ENCODE measurements around the gene ARSG.

Gene ARSG

DNA sequence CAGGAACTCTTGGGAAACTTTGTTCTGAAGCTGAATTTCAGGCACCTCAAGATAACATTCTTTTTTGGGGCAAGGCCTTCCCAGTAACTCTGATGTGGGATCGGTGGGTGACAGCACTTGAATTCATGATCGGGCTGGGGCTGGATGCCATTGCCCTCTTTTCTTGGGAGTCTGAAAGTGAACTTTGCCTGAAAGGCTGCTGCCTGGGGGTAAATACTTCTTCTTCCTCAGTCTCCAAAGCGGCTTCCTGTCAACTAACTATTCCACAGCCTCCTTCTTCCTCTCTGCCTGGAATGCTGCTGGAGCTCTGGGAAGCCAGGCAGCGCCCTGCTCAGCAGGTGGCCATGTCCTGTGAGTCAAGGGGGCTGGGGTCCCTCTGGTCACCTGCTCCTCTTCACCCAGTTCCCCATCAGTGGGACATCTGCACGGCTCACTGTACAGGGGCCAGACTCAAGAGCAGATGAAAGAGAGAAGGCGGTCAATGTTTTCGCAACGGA is 86.5 kb downstream of the ARSG start:
- H3K4me3 ChIP-seq (ENCODE audit: low read depth in 1 of 2, low read length in 1 of 2): peak overlapping the region; percentile 24 to 47
- TF ChIP-seq, protein P1, sequence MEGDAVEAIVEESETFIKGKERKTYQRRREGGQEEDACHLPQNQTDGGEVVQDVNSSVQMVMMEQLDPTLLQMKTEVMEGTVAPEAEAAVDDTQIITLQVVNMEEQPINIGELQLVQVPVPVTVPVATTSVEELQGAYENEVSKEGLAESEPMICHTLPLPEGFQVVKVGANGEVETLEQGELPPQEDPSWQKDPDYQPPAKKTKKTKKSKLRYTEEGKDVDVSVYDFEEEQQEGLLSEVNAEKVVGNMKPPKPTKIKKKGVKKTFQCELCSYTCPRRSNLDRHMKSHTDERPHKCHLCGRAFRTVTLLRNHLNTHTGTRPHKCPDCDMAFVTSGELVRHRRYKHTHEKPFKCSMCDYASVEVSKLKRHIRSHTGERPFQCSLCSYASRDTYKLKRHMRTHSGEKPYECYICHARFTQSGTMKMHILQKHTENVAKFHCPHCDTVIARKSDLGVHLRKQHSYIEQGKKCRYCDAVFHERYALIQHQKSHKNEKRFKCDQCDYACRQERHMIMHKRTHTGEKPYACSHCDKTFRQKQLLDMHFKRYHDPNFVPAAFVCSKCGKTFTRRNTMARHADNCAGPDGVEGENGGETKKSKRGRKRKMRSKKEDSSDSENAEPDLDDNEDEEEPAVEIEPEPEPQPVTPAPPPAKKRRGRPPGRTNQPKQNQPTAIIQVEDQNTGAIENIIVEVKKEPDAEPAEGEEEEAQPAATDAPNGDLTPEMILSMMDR (IDR thresholded peaks at IDR 0.05): no peak
- H3K36me3 ChIP-seq: peaks cover 7% of the 10 kb centered on the region
- no peaks in the 10 kb centered on the region for H3K27me3 ChIP-seq
- H3K27ac ChIP-seq: peak overlapping the region; percentile 92
- no peaks in the 10 kb centered on the region for H3K9me3 ChIP-seq
- H3K4me1 ChIP-seq (ENCODE audit: control insufficient read depth in 1 of 2, insufficient read depth in 1 of 2, low read depth in 1 of 2, low read length in 1 of 2): peaks cover 38% of the 10 kb centered on the region in 2 experiments

DNA sequence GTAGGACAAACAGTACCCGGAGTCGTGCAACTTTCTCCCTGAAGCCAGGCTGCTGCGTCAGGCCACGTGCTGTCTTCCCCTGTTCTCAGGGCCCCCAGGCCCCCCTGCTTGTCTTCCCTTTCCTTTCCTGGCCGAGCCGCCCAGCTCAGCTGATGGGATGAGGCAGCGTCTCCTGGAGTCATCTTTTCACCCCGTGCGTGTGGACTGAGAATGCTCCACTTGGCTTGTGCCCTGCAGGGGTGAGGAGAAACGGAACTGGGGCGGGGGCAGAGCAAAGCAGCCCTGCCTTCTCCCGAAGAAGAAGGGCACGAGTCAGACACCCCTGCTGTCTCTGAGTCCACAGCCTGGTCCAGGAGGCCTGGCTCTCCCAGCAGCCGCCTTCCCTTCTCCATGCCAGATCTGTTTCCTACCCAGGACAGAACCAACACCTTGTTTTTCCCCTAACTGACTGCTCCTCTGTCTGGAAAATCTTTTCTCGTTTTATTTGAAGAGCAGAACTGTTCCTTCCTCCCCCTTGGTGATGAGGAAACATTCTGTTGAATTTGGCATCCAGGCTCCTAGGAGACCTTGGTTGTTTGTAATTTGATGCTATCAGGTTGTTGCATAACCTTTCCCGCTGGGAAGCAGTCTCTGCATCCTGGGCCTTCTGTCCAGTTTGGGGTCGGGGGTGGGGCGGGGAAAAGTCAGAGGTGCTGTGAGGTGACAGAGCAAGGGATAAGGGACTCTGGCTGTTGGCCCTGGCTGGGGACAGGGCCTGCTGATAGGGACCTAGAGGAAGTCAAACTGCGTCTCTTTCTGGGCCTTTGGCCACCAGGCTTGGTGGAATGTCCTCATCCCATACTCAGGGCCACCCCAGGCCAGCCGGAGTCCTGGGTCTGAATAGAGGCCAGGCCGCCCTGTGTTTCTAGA is 87.2 kb downstream of the ARSG start:
- H3K27me3 ChIP-seq: no peaks in the 10 kb centered on the region
- H3K36me3 ChIP-seq: peaks cover 7% of the 10 kb centered on the region
- H3K9me3 ChIP-seq: no peaks in the 10 kb centered on the region
- TF ChIP-seq, protein P1 (IDR thresholded peaks at IDR 0.05): no peak
- H3K4me1 ChIP-seq (ENCODE audit: control insufficient read depth in 1 of 2, insufficient read depth in 1 of 2, low read depth in 1 of 2, low read length in 1 of 2): peaks cover 45% of the 10 kb centered on the region in 2 experiments
- peak overlapping the region; percentile 24 to 47 for H3K4me3 ChIP-seq (ENCODE audit: low read depth in 1 of 2, low read length in 1 of 2)
- peak overlapping the region; percentile 92 for H3K27ac ChIP-seq

DNA sequence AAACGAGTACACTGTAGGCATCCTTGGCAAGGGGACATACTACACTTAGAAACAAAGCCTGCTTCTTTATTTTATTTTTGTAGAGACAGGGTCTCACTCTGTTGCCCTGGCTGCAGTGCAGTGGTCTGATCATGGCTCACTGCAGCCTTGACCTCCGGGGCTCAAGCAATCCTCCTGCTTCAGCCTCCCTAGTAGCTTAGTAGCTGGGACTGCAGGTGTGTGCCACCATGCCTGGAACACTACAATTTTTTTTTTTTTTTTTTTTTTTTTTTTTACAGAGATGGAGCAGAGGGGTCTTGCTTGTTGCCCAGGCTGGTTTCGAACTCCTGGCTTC is 87.8 kb downstream of the ARSG start:
- Histone ChIP-seq H3K4me3 (ENCODE audit: low read depth in 1 of 2, low read length in 1 of 2) (no peak overlapping the region), H3K36me3 (peaks cover 7% of the 10 kb centered on the region), H3K4me1 (ENCODE audit: control insufficient read depth in 1 of 2, insufficient read depth in 1 of 2, low read depth in 1 of 2, low read length in 1 of 2) (peaks cover 51% of the 10 kb centered on the region in 2 experiments), H3K9me3 (no peaks in the 10 kb centered on the region), H3K27me3 (no peaks in the 10 kb centered on the region), H3K27ac (peak overlapping the region; percentile 92)
- TF ChIP-seq, protein P1 (IDR thresholded peaks at IDR 0.05): no peak

DNA sequence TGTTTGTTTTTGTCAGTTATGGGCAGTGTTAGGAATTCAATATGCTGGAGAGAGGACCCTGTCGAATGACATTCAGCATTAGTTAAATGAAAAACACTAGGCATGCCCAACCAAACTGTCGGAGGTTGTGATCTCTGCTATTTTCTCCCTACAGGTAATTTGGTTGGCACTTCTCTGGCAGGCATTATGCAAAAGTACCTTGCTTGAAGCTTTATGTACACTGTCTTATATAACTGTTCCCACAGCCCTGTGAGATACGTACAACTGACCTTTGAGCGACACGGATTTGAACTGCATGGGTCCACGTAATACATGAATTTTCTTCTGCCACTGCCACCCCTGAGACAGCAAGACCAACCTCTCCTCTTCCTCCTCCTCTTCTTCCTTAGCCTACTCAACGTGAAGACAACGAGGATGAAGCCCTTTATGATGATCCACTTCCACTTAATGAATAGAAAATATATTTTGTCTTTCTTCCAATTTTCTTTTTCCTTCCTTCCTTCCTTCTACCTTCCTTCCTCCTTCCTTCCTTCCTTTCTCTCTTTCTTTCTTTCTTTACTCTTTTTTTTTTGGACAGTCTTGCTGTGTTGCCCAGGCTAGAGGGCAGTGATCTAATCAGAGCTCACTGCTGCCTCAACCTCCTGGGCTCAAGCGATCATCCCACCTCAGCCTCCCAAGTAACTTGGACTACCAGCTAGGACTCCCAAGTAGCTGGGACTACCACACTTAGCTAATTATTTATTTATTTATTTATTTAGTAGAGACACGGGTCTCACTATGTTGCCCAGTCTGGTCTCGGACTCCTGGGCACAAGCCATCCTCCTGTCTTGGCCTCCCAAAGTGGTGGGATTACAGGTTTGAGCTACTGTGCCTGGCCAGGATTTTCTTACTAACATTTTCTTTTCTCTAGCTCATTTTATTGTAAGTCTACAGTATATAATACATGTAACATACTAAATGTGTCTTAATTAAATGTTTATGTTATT is 88.7 kb downstream of the ARSG start:
- Histone ChIP-seq H3K4me3 (ENCODE audit: low read depth in 1 of 2, low read length in 1 of 2) (no peak overlapping the region), H3K4me1 (ENCODE audit: control insufficient read depth in 1 of 2, insufficient read depth in 1 of 2, low read depth in 1 of 2, low read length in 1 of 2) (peaks cover 60% of the 10 kb centered on the region in 2 experiments)

More for the DNA sequence above, 88.7 kb downstream of the ARSG start:
- TF ChIP-seq, protein P1 (IDR thresholded peaks at IDR 0.05): no peak
- no peaks in the 10 kb centered on the region for H3K9me3 ChIP-seq
- peak overlapping the region; percentile 92 for H3K27ac ChIP-seq
- H3K36me3 ChIP-seq: peaks cover 7% of the 10 kb centered on the region
- H3K27me3 ChIP-seq: no peaks in the 10 kb centered on the region
